Measurements from ENCODE around the gene DMXL1.

- TF ChIP-seq PPARA (CRISPR knock-in tag; IDR thresholded peaks at IDR 0.05; ENCODE audit: borderline replicate concordance), result no peak
- no peak for TF ChIP-seq CSDC2 (CRISPR knock-in tag; IDR thresholded peaks at IDR 0.05)
- TF ChIP-seq POU6F1 (CRISPR knock-in tag; IDR thresholded peaks at IDR 0.05; ENCODE audit: borderline replicate concordance, low read depth), result no peak
- no peak for TF ChIP-seq ARNTL (CRISPR knock-in tag; IDR thresholded peaks at IDR 0.05; ENCODE audit: borderline replicate concordance, low read depth)
- TF ChIP-seq CSRNP3 (CRISPR knock-in tag; IDR thresholded peaks at IDR 0.05), result no peak
- no peak for TF ChIP-seq ZFP30 (CRISPR knock-in tag; IDR thresholded peaks at IDR 0.05)
- TF ChIP-seq ESRRG (CRISPR knock-in tag; IDR thresholded peaks at IDR 0.05), result no peak
- TF ChIP-seq PATZ1 (CRISPR knock-in tag; IDR thresholded peaks at IDR 0.05; ENCODE audit: borderline replicate concordance), result no peak
- TF ChIP-seq RARB (CRISPR knock-in tag; IDR thresholded peaks at IDR 0.05), result no peak
- TF ChIP-seq TCF4 (CRISPR knock-in tag; IDR thresholded peaks at IDR 0.05; ENCODE audit: borderline replicate concordance), result no peak
- TF ChIP-seq SNAI2 (CRISPR knock-in tag; IDR thresholded peaks at IDR 0.05), result no peak
These were observed 65.9 kb downstream of the DMXL1 start for GRCh38 chr5:119136666-119137318.
